Muscle of arm (tissue), 12 donors: ENCODE data around the gene SFXN4. TPM values are rescaled to one million over a fixed set of nuclear protein-coding genes. Genes with fewer than 3 reads are reported as not detected.

Experiments used
- polyA plus RNA-seq, 12 donors: library from polyadenylated mRNA; unstranded; fragments of 120-200 nt; gene quantifications; one replicate each; pipeline ENCODE4 v1.2.1, GENCODE V29; 2013; ENCODE audit not compliant: insufficient read length in 12 of 12

SFXN4 gene
- polyA plus RNA-seq, 12 donors: 19.6 to 35.2 (median 26.1) TPM; not detected in 1

Other genes starting within 250 kb of the SFXN4 start
- gene NANOS1, start 136.0 kb downstream of the SFXN4 start, polyA plus RNA-seq: 1 to 10 TPM in 11 of 12 donors, not detected in 1; 3.6 to 8.7 (median 5.9) TPM
- 100 to 1,000 TPM in 11 of 12 donors, not detected in 1; 130 to 173 (median 140) TPM for gene EIF3A, start 84.9 kb downstream of the SFXN4 start, polyA plus RNA-seq
- 10 to 100 TPM in 11 of 12 donors, not detected in 1; 29.2 to 58.1 (median 36.8) TPM for gene DENND10, start 61.6 kb downstream of the SFXN4 start, polyA plus RNA-seq
- 100 to 1,000 TPM in 10 of 12 donors, 10 to 100 TPM in 1, not detected in 1; 68.4 to 171 (median 159) TPM for gene PRDX3, start 13.1 kb upstream of the SFXN4 start, polyA plus RNA-seq
- 10 to 100 TPM in 11 of 12 donors, not detected in 1; 12.2 to 25.1 (median 21.3) TPM for gene GRK5, start 41.9 kb upstream of the SFXN4 start, polyA plus RNA-seq